ENCODE data around the gene MYO19.

Gene MYO19

DNA sequence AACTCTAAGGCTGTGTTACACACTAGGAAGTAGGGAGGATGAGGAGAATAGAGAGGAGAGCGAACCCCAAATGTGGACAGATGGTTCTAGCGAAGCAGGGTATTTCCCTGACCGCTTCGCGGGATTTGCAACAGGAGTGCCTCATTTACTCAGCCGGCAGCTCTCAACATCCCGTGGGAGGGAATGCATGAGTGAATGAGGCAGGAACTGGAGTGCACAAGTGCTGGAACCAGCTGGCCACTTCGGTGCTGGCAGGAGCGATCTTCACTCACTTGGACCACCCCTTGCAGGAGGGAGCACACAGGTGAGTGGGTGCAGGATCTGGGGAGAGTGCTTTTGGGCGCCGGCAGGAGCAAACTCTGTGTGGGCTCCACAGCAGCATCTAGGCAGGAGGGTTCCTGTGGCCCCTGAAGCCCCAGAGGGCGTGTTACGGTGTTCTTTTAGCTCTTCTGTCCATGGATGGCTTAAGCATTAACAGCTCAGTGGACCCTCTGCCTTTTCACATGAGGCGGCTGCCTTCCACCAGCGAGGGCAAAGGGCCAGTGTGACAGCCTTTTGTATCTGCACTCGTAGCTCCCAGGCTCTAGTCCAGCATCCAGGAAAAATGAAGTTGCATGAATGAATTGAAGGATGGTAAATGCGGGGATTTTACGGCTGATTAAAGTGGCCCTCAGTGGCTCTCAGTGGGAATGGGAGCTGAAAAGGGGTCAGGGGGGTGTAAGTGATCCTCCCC lies 65.6 kb downstream of the MYO19 start:
- H3K27ac ChIP-seq (replicated peaks), result no peak overlapping the region
- DNase-seq (ENCODE audit: low read depth in 1 of 2, low spot score in 1 of 2), result no peak
- TF ChIP-seq GABPA (IDR thresholded peaks at IDR 0.05; ENCODE audit: low read depth) (no peak), POLR2AphosphoS5 (IDR thresholded peaks at IDR 0.05; ENCODE audit: low read depth) (no peak), SPI1 (IDR thresholded peaks at IDR 0.05; ENCODE audit: borderline replicate concordance, low read depth) (no peak)
- TF ChIP-seq, protein P1, sequence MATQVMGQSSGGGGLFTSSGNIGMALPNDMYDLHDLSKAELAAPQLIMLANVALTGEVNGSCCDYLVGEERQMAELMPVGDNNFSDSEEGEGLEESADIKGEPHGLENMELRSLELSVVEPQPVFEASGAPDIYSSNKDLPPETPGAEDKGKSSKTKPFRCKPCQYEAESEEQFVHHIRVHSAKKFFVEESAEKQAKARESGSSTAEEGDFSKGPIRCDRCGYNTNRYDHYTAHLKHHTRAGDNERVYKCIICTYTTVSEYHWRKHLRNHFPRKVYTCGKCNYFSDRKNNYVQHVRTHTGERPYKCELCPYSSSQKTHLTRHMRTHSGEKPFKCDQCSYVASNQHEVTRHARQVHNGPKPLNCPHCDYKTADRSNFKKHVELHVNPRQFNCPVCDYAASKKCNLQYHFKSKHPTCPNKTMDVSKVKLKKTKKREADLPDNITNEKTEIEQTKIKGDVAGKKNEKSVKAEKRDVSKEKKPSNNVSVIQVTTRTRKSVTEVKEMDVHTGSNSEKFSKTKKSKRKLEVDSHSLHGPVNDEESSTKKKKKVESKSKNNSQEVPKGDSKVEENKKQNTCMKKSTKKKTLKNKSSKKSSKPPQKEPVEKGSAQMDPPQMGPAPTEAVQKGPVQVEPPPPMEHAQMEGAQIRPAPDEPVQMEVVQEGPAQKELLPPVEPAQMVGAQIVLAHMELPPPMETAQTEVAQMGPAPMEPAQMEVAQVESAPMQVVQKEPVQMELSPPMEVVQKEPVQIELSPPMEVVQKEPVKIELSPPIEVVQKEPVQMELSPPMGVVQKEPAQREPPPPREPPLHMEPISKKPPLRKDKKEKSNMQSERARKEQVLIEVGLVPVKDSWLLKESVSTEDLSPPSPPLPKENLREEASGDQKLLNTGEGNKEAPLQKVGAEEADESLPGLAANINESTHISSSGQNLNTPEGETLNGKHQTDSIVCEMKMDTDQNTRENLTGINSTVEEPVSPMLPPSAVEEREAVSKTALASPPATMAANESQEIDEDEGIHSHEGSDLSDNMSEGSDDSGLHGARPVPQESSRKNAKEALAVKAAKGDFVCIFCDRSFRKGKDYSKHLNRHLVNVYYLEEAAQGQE (IDR thresholded peaks at IDR 0.05; ENCODE audit: insufficient replicate concordance, low read depth), result no peak
- TF ChIP-seq, protein P2, sequence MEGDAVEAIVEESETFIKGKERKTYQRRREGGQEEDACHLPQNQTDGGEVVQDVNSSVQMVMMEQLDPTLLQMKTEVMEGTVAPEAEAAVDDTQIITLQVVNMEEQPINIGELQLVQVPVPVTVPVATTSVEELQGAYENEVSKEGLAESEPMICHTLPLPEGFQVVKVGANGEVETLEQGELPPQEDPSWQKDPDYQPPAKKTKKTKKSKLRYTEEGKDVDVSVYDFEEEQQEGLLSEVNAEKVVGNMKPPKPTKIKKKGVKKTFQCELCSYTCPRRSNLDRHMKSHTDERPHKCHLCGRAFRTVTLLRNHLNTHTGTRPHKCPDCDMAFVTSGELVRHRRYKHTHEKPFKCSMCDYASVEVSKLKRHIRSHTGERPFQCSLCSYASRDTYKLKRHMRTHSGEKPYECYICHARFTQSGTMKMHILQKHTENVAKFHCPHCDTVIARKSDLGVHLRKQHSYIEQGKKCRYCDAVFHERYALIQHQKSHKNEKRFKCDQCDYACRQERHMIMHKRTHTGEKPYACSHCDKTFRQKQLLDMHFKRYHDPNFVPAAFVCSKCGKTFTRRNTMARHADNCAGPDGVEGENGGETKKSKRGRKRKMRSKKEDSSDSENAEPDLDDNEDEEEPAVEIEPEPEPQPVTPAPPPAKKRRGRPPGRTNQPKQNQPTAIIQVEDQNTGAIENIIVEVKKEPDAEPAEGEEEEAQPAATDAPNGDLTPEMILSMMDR (IDR thresholded peaks at IDR 0.05; ENCODE audit: insufficient read depth, low read length), result no peak
- no peak overlapping the region for H3K4me3 ChIP-seq (replicated peaks; ENCODE audit: insufficient read depth, low read length)
- peaks cover 2% of the 10 kb centered on the region for H3K27me3 ChIP-seq (ENCODE audit: insufficient read depth, poor library complexity, severe bottlenecking)

DNA sequence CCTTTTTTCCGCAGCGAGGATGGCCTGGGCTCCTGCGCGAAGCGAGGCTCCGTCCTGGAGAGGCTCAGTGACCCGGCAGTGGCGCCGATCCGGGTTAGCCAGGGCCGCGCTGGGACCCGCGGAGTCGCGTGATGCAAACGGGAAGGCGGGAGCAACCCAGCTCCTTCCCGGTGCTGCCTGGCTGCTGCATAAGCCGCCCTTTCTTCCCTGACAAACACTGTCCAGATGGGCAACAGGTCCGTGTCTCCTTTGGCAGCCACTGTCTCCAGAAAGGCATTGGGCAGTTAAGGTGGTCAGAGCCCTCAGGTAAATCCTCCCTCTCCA lies 69.9 kb downstream of the MYO19 start:
- DNase-seq (ENCODE audit: low read depth in 1 of 2, low spot score in 1 of 2), result no peak
- TF ChIP-seq POLR2AphosphoS5 (IDR thresholded peaks at IDR 0.05; ENCODE audit: low read depth), result no peak
- TF ChIP-seq, protein P1 (IDR thresholded peaks at IDR 0.05; ENCODE audit: insufficient replicate concordance, low read depth), result no peak
- no peak for TF ChIP-seq SPI1 (IDR thresholded peaks at IDR 0.05; ENCODE audit: borderline replicate concordance, low read depth)
- no peak for TF ChIP-seq GABPA (IDR thresholded peaks at IDR 0.05; ENCODE audit: low read depth)
- TF ChIP-seq, protein P2 (IDR thresholded peaks at IDR 0.05; ENCODE audit: insufficient read depth, low read length), result no peak
- Histone ChIP-seq H3K27me3 (ENCODE audit: insufficient read depth, poor library complexity, severe bottlenecking) (no peaks in the 10 kb centered on the region), H3K4me3 (replicated peaks; ENCODE audit: insufficient read depth, low read length) (no peak overlapping the region), H3K27ac (replicated peaks) (no peak overlapping the region)

DNA sequence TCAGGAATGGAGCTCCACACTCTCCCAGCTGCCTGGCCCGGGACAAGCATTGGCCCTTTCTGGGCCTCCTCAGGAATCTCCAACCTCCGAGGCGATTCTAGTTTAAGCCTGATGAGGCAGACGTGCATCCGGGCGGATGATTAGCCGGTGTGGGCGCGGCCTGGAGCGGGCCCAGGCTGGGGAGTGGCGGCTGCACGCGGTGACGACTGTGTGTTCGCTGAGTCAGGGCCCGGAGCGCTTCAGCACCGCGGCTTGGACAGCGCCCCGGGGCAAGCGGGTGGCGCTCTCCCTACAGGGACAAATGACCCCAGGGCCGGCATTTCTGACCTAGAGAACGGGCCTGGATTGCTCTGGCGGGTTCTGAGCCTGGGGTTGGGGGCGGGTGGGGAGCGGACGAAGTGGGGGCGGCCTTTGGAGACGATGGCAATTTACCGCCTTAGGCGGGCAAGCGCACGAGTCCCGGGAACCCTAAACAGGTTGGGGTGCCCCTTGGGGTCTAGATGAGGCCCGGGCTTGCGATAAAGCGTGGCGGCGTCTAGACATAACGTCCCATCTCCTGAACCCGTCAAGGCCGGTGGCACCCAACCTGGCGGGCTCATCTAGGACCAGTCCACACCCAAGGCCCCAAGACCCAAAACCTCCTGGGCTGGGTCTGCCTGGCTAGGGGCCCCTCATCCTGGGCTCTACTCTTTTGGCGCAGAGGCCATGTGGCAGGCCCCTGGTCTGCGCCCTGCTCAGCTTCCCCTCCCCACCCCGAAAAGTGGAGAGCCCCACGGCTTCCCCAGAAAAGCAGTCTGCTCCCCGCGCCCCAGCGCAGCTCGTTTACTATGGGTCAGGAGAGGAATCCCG lies 70.5 kb downstream of the MYO19 start:
- DNase-seq (ENCODE audit: low read depth in 1 of 2, low spot score in 1 of 2), result peak; percentile 47 to 54
- TF ChIP-seq, protein P1 (IDR thresholded peaks at IDR 0.05; ENCODE audit: insufficient replicate concordance, low read depth), result peak; percentile 97
- no peak for TF ChIP-seq POLR2AphosphoS5 (IDR thresholded peaks at IDR 0.05; ENCODE audit: low read depth)

More for the DNA sequence above, 70.5 kb downstream of the MYO19 start:
- H3K27ac ChIP-seq (replicated peaks), result no peak overlapping the region
- no peaks in the 10 kb centered on the region for H3K27me3 ChIP-seq (ENCODE audit: insufficient read depth, poor library complexity, severe bottlenecking)
- no peak overlapping the region for H3K4me3 ChIP-seq (replicated peaks; ENCODE audit: insufficient read depth, low read length)
